HG03108 (cell line): ENCODE results near the gene ANKRD34A.
"Not testable (repeated sequence)": the region's sequence is repeated elsewhere in the genome, so short reads cannot be mapped to it uniquely, and the experiment has no call there.

Source experiments
- ATAC-seq: cut with Tn5 transposase; IDR thresholded peaks from one replicate; pipeline ENCODE4 v1.9.1; 2021; ENCODE audit warnings: moderate library complexity; ENCODE audit not compliant: unreplicated experiment

Gene ANKRD34A

GRCh38 chr1:145949219-145949618 lies 15.2 kb downstream of the ANKRD34A start:
- ATAC-seq: no peak

DNA sequence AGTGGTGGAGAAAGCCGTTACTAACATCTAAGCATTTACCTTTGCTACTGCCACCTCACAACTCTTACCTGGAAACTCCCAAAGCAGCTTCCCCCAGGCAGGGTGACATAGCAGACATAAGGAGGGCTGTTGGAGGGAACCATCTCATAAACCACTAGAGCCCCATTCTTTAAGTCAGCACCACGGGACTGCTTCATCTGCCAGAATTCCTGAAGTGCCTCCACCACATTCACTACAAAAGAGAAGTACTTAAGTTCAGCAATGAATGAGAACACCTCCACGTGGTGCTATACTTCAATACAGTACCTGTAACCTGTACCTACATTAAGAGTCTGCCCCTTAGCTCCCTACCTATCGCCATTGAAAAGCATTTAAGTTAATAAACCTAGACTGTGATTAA lies 16.8 kb downstream of the ANKRD34A start:
- ATAC-seq: no peak

- no peak for ATAC-seq
Measured at GRCh38 chr1:145946477-145946986, 17.8 kb downstream of the ANKRD34A start.

DNA sequence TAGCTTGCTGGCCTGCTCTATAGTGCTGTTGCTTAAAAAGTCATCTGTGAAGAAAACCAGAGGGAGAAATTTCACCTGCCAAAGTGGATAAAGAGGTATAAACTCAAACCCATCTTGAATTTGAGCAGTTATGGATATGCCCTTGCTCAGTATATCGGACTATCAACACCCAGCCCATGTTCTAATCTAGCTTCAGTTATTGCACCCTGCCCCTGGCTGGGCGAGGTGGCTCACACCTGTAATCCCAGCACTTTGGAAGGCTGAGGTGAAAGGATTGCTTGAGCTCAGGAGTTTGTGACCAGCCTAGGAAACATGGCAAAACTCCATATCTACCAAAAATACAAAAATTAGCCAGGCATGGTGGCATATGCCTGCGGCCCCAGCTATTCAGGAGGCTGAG lies 19.8 kb downstream of the ANKRD34A start:
- ATAC-seq: no peak

DNA sequence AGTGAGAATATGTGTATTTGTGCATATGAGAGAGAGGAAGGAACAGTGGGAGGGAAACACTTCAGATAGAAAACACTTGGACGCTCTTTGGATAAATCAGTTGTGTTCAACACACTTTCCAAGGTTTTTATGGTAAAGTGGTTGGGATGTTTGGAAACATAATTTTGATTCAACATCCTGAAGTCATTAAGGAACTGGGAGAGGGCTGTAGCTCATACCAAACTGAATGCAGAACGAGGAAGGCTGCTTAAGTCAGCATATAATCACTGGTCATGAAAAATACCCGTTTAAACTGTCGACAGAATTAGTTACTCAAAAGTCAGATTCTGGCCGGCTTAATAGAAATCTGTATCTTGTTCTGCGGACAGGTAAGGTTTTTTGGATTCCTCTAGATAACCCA lies 21.5 kb downstream of the ANKRD34A start:
- ATAC-seq: no peak

DNA sequence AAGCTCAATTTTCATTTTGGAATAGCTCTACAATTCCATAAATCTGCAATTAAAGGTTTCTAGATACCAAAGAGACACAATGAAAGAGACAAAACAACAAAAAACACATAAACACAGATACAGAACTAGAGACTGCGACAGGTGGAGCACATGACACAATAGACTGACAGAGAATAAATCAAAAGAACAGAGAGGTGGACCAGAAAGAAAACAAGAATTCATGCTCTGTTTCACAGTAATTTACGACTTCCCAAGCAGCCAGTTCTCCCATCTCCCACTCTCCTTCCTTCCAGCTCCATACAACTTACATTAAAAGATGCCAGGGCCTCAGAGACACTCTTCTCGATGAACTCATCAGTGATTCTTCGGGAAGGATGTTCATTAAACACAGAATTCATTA lies 22.0 kb downstream of the ANKRD34A start:
- ATAC-seq: no peak

DNA sequence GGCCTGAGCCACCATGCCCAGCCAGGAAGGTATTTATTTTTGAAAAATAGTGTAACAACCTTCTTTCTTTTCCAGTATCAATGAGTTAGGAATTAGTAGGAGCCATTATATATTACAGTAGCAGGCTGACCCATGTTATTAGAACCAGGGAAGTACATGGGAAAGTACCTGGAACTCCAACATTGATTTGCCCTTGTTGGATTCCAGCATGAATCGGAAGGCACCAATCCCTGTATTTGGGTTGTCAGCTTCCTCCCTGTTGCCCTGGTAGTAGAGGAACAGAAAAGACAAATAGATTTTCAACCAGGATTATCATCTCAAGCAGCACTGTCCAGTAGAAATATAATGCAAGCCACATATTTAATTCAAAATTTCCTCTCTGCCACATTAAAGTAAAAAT lies 26.9 kb downstream of the ANKRD34A start:
- no peak for ATAC-seq

GRCh38 chr1:145936247-145936646 lies 28.1 kb downstream of the ANKRD34A start:
- ATAC-seq: no peak

DNA sequence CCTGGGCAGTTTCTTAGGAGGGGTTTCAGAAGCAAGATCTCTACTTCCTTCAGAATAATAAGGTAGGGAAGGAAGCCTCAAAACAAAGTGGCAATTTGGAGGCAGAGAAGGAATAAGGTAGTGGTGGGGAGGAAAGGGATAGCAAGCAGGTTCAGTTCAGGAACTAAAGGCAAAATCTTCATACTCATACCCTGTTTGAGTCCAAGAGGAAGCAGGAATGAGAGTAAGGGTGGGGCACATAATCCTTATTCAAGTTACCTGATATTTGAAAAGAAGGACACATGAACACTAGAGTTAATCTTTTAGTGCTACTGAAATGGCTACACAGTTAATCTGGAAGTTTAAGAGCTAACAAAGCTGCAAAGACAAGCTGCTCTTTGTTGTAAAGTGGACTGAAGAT lies 28.7 kb downstream of the ANKRD34A start:
- ATAC-seq: no peak

DNA sequence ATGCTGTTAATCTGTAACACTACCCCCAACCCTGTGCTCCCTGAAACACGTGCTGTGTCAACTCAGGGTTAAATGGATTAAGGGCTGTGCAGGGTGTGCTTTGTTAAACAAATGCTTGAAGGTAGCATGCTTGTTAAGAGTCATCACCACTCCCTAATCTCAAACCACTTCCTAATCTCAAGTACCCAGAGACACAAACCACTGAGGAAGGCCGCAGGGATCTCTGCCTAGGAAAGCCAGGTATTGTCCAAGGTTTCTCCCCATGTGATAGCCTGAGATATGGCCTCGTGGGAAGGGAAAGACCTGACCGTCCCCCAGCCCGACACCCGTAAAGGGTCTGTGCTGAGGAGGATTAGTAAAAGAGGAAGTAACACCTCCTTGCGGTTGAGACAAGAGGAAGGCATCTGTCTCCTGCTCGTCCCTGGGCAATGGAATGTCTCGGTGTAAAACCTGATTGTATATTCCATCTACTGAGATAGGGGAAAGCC lies 31.8 kb downstream of the ANKRD34A start:
- ATAC-seq: not testable (repeated sequence)

DNA sequence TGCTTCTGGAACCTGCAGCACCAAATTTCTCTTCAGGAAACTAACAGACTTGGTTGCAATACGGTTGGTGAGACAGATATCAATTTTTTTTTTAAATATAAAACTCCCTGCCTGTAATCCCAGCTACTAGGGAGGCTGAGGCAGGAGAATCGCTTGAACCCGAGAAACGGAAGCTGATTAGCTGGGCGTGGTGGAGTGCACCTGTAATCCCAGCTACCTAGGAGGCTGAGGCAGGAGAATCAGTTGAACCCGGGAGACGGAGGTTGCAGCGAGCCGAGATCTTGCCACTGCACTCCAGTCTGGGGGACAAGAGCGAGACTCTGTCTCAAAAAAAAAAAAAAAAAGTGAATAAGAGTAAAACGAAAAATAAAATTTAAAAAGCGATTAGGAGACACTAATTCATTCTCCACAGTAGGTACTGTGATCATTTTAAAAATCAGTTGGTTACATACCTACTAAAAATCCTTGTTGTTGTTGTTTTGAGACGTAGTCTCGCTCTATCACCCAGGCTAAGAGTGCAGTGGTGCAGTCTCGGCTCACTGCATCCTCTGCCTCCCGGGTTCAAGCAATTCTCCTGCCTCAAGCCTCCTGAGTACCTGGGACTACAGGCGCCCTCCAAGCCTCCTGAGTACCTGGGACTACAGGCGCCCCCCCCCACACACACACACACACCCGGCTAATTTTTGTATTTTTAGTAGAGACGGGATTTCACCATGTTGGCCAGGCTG lies 36.3 kb downstream of the ANKRD34A start:
- no peak for ATAC-seq

GRCh38 chr1:145927063-145927886 lies 37.1 kb downstream of the ANKRD34A start, which contains the start of gene RBM8A:
Gene RBM8A (minus strand): TSS chr1:145927484. CDS start chr1:145927426, 58 bp downstream.
- ATAC-seq: peak; percentile 97

GRCh38 chr1:145926686-145927062 lies 37.7 kb downstream of the ANKRD34A start:
- ATAC-seq: no peak

GRCh38 chr1:145922266-145922665 lies 42.1 kb downstream of the ANKRD34A start:
- no peak for ATAC-seq

DNA sequence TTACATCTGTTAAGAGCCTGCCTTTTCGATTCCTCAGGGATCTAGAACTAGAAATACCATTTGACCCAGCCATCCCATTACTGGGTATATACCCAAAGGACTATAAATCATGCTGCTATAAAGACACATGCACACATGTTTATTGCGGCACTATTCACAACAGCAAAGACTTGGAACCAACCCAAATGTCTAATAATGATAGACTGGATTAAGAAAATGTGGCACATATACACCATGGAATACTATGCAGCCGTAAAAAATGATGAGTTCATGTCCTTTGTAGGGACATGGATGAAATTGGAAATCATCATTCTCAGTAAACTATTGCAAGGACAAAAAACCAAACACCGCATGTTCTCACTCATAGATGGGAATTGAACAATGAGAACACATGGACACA lies 44.1 kb downstream of the ANKRD34A start:
- not testable (repeated sequence) for ATAC-seq

- ATAC-seq: peak; percentile 79
Measured at GRCh38 chr1:145918992-145919939, 45.1 kb downstream of the ANKRD34A start.

GRCh38 chr1:145918144-145918991 lies 46.0 kb downstream of the ANKRD34A start, which contains the start of gene PEX11B:
Gene PEX11B (minus strand): TSS chr1:145918717. CDS start chr1:145918688, 29 bp downstream.
- ATAC-seq: peak; percentile 63

- no peak for ATAC-seq
Measured at GRCh38 chr1:145917595-145917994, 46.8 kb downstream of the ANKRD34A start.

- ATAC-seq: no peak
Measured at GRCh38 chr1:145916745-145917144, 47.6 kb downstream of the ANKRD34A start.
